Peyer's patch (tissue), 4 donors: ENCODE data around the gene AGA.

Source experiments
- CTCF ChIP-seq, 6 experiments: fragments of 450-650 bp in 4 of 6; fragments of 200-600 bp in 2 of 6; sonication (generic) in 1 of 6; IDR thresholded peaks; one replicate each; pipeline ENCODE4 v1.5.1; 2017 to 2019; ENCODE audit warnings: antibody characterized with exemption in 6 of 6, mild to moderate bottlenecking in 3 of 6, moderate library complexity in 1 of 6
- POLR2A ChIP-seq, 2 donors: fragments of 450-650 bp; IDR thresholded peaks; one replicate each; pipeline ENCODE4 v1.5.1; 2017; ENCODE audit warnings: antibody characterized with exemption in 2 of 2, mild to moderate bottlenecking in 2 of 2, moderate library complexity in 2 of 2

- TF ChIP-seq CTCF (IDR thresholded peaks at IDR 0.05) = no peak
- TF ChIP-seq POLR2A (IDR thresholded peaks at IDR 0.05) = no peak
These were observed 36.8 kb upstream of the AGA start for GRCh38 chr4:177479063-177479462.
